H1 (cell line): ENCODE data around the gene PDZRN3. TPM values are rescaled to one million over a fixed set of nuclear protein-coding genes. Genes with fewer than 3 reads are reported as not detected.

ENCODE experiments used
- ASH2L ChIP-seq: fragments of 200-600, 300-600 bp; sonication (generic); IDR thresholded peaks from one replicate; pipeline ENCODE4 v1.7.1; 2017; ENCODE audit warnings: low read length
- CHD7 ChIP-seq: fragments of 300-600 bp; sonication (generic); IDR thresholded peaks from 2 replicates; pipeline ENCODE4 v1.7.1; 2012; ENCODE audit warnings: low read length, moderate library complexity, mild to moderate bottlenecking, inconsistent platforms; ENCODE audit not compliant: insufficient replicate concordance
- SIN3A ChIP-seq, 2 experiments: IDR thresholded peaks in 1 of 2; conservative IDR thresholded peaks in 1 of 2; 2 replicates each; pipeline ENCODE4 v1.6.1; 2011 to 2012; ENCODE audit warnings: low read length in 2 of 2, improper control_type of control experiment in 1 of 2, low read depth in 1 of 2, mild to moderate bottlenecking in 1 of 2
- SUZ12 ChIP-seq: fragments of 200-600 bp; sonication (generic); IDR thresholded peaks from 2 replicates; pipeline ENCODE4 v1.6.1; 2012; ENCODE audit warnings: mild to moderate bottlenecking, inconsistent platforms, low read length, moderate library complexity, mixed read lengths
- TEAD4 ChIP-seq: IDR thresholded peaks from 2 replicates; pipeline ENCODE4 v1.6.1; 2012; ENCODE audit warnings: low read depth, low read length, inconsistent platforms, mixed read lengths
- polyA plus RNA-seq, 7 experiments: library from polyadenylated mRNA; depleted of rRNA in 3 of 7; stranded (reverse) in 5 of 7; unstranded in 2 of 7; fragments of >200 nt in 5 of 7; fragments of 200-250 nt in 2 of 7; gene quantifications; 1 replicate in 5 of 7; 2 replicates in 1 of 7; 4 replicates in 1 of 7; pipeline versions ENCODE4 v1.2.1 to v1.2.3, GENCODE V29; 2011 to 2013; ENCODE audit warnings: missing spikeins in 2 of 7, mixed read lengths in 2 of 7
- total RNA-seq: library from RNA; stranded (reverse); fragmentation: NEBNext Ultra II Directional; extraction: Animal tissue kit (Norgen Biotek cat#: 25700); gene quantifications from 2 replicates; pipeline ENCODE4 v1.2.1, GENCODE V29; 2021

PDZRN3 gene
- total and polyA plus RNA-seq, 2 of the 8 experiments (the other 6 are each of a cell fraction or from before 2014, with no cell fraction given), result 4.2 to 20.5 TPM

- TF ChIP-seq CHD7, result no peak
- TF ChIP-seq TEAD4, result no peak
- TF ChIP-seq SIN3A (conservative IDR thresholded peaks at IDR 0.05 in 1 of 2, IDR thresholded peaks at IDR 0.05 in 1 of 2; ENCODE audit: low read depth in 1 of 2, low read length in 2 of 2), result no peak
- no peak for TF ChIP-seq ASH2L
- TF ChIP-seq SUZ12, result no peak
Measured at GRCh38 chr3:73393005-73393404, 231.7 kb downstream of the PDZRN3 start (continued).
